ENCODE measurements around the gene RAB6A. TPM values are rescaled to one million over a fixed set of nuclear protein-coding genes. Genes with fewer than 3 reads are reported as not detected.

Gene RAB6A
- total and polyA plus RNA-seq, 10 of the 15 experiments (the other 5 are each of a cell fraction or from before 2014, with no cell fraction given), result 9.8 to 107 (median 34.1) TPM

GRCh38 chr11:73760679-73761402, at the start of gene RAB6A (continued):
- TF ChIP-seq ZBTB33 (IDR thresholded peaks at IDR 0.05), result no peak
- peak; percentile 80 for TF ChIP-seq PKNOX1 (IDR thresholded peaks at IDR 0.05)
- TF ChIP-seq IRF4 (IDR thresholded peaks at IDR 0.05; ENCODE audit: low read depth, low read length), result no peak
- peak in 1 of 2 experiments; percentile 12; a peak in 2 of 4 replicates for TF ChIP-seq IKZF2 (IDR thresholded peaks at IDR 0.05)
- no peak for TF ChIP-seq BCL3 (IDR thresholded peaks at IDR 0.05; ENCODE audit: borderline replicate concordance, insufficient read depth, low read depth, low read length, poor library complexity, severe bottlenecking)
- peak; percentile 58; the same call in 1 of the 2 replicates for TF ChIP-seq SMAD5 (IDR thresholded peaks at IDR 0.05; ENCODE audit: low read depth)
- no peak for TF ChIP-seq E4F1 (IDR thresholded peaks at IDR 0.05; ENCODE audit: borderline replicate concordance, partially characterized antibody)
- TF ChIP-seq POLR2A (IDR thresholded peaks at IDR 0.05; ENCODE audit: low read depth, low read length), result peak; percentile 87
- TF ChIP-seq MXI1 (IDR thresholded peaks at IDR 0.05; ENCODE audit: low read depth, low read length), result peak; percentile 76
- TF ChIP-seq RAD51 (IDR thresholded peaks at IDR 0.05), result no peak
- no peak for TF ChIP-seq TCF7 (IDR thresholded peaks at IDR 0.05; ENCODE audit: borderline replicate concordance)
- TF ChIP-seq PAX8 (IDR thresholded peaks at IDR 0.05), result no peak
- no peak for TF ChIP-seq CUX1 (IDR thresholded peaks at IDR 0.05; ENCODE audit: insufficient replicate concordance, low read depth, low read length)
- TF ChIP-seq SRF (IDR thresholded peaks at IDR 0.05; ENCODE audit: low read depth in 2 of 2, low read length in 2 of 2), result peak in 1 of 2 experiments; percentile 63; a peak in 1 of 4 replicates
- 0 out of 2 replicates have a peak, but pooled peaks have one; percentile 52 for TF ChIP-seq POLR2AphosphoS2 (IDR thresholded peaks at IDR 0.05; ENCODE audit: low read depth, low read length)
- 0 out of 3 replicates have a peak, but pooled peaks have one; percentile 32 for TF ChIP-seq POU2F2 (IDR thresholded peaks at IDR 0.05; ENCODE audit: borderline replicate concordance, low read depth, low read length)

Measured in GM12878 (cell line).